ENCODE measurements around the gene NONO.
"Not testable (repeated sequence)": the region's sequence is repeated elsewhere in the genome, so short reads cannot be mapped to it uniquely, and the experiment has no call there.

DNA sequence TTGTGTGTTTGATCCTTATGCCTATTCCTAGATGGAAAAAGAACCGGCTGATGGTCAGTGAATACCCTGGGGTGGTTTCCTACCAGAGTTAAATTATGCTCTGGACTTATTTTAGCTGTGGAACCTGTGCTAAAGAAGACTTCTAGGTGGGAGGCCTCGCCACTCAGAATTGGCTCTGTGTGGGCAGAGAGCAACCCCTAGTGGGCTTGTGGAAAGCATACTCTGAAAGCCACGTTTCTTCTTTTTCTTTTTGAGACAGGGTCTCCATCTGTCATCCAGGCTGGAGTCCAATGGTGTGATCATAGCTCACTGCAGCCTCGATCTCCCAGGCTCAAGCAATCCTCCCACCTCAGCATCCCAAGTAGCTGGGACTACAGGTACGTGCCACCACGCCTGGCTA lies 66.4 kb downstream of the NONO start:
- TF ChIP-seq POLR2A, POLR2AphosphoS5, CTCF, EP300 (IDR thresholded peaks at IDR 0.05): not testable (repeated sequence)
